Esophagus squamous epithelium (tissue), 5 donors: ENCODE results near the gene ARRDC3. TPM values are rescaled to one million over a fixed set of nuclear protein-coding genes. Genes with fewer than 3 reads are reported as not detected.
"Not testable (repeated sequence)": the region's sequence is repeated elsewhere in the genome, so short reads cannot be mapped to it uniquely, and the experiment has no call there.

Source experiments
- DNase-seq: peaks from one replicate; lab custom pipeline; 2025; lab: John Stamatoyannopoulos, UW
- H3K27ac ChIP-seq, 4 donors: fragments of 200-600 bp; sonication (generic); one replicate each; pipeline ENCODE4 v1.5.1; 2016 to 2019; ENCODE audit warnings: mild to moderate bottlenecking in 1 of 4
- H3K27me3 ChIP-seq, 4 donors: fragments of 200-600 bp; sonication (generic); 1 replicate in 3 of 4; 2 replicates in 1 of 4; pipeline versions ENCODE4 v1.5.1 to v1.6.0; 2017 to 2021; ENCODE audit warnings: antibody characterized with exemption in 1 of 4
- H3K36me3 ChIP-seq, 3 donors: fragments of 200-600 bp; sonication (generic); one replicate each; pipeline ENCODE4 v1.5.1; 2016 to 2019
- H3K4me1 ChIP-seq, 3 donors: fragments of 200-600 bp; sonication (generic); one replicate each; pipeline ENCODE4 v1.5.1; 2017 to 2019
- H3K4me3 ChIP-seq, 4 donors: fragments of 200-600 bp; sonication (generic); 1 replicate in 3 of 4; 2 replicates in 1 of 4; pipeline ENCODE4 v1.5.1; 2016 to 2019; ENCODE audit warnings: mild to moderate bottlenecking in 2 of 4, moderate library complexity in 1 of 4
- H3K9me3 ChIP-seq, 3 donors: fragments of 200-600 bp; sonication (generic); one replicate each; pipeline ENCODE4 v1.5.1; 2016 to 2019
- POLR2A ChIP-seq, 4 donors: fragments of 450-650 bp; IDR thresholded peaks; one replicate each; pipeline ENCODE4 v1.6.1; 2017; ENCODE audit warnings: antibody characterized with exemption in 4 of 4, mild to moderate bottlenecking in 4 of 4, moderate library complexity in 3 of 4
- WGBS, 2 donors: methylation state at CpG; one replicate each; pipeline ENCODE4 v1.1.5; 2018; 5-methylcytosine and 5-hydroxymethylcytosine counted together
- intact Hi-C: fragments of 100-400 bp; cut with DNase I; formaldehyde crosslinking; loops from one replicate; pipeline ENCODE4 v1.15.0; 2022
- total RNA-seq, 4 donors: library from RNA; depleted of rRNA; stranded (reverse); fragments of >200 nt; gene quantifications; one replicate each; pipeline ENCODE4 v1.1.0, GENCODE V29; 2016
- TF ChIP-seq, protein P1 (sequence below), 6 experiments: fragments of 450-650 bp in 4 of 6; fragments of 200-600 bp in 2 of 6; sonication (generic) in 2 of 6; IDR thresholded peaks; one replicate each; pipeline ENCODE4 v1.5.1; 2016 to 2019; ENCODE audit warnings: antibody characterized with exemption in 6 of 6, mild to moderate bottlenecking in 4 of 6, moderate library complexity in 4 of 6
- donor health status: DM: yes; HTN: yes; CAD: no.

ARRDC3 gene
- total RNA-seq, 4 donors from 2014 or later = 35.4 to 64.8 (median 54.7) TPM

DNA sequence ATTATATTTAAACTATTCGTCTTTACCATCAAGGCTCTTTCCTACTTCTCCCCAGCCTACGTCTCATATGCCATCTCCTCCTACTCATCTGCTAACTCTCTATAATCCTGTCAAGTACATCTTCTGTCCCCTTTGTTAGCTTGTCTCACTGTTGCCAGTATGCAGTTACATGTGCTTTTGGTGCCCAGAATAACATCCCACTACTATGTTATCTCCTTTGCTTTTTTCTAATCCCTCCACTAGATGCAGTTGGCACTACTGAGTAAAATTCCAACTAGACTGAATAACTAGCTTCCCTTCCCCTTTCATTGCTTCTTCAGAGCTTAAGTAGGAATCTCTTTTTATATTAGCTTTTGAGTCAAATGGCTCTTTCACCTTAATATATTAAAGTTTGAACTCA, 3.0 kb upstream of the ARRDC3 start:
- no peak for DNase-seq
- WGBS, 2 donors = 67 to 78% methylated on average over 2 of the region's 2 CpGs
- intact Hi-C loops = loop anchor here (5.0 to 10.0 kb wide), 3 partner anchors 159 to 451 kb away; no protein-coding TSS in a partner anchor
- Histone ChIP-seq H3K36me3 (no peaks in the 10 kb centered on the region), H3K27me3 (no peaks in the 10 kb centered on the region), H3K4me3 (no peak overlapping the region), H3K9me3 (no peaks in the 10 kb centered on the region), H3K27ac (no peak overlapping the region), H3K4me1 (peaks cover 8 to 15% (median 8%) of the 10 kb centered on the region in 3 donors)
- TF ChIP-seq, protein P1, sequence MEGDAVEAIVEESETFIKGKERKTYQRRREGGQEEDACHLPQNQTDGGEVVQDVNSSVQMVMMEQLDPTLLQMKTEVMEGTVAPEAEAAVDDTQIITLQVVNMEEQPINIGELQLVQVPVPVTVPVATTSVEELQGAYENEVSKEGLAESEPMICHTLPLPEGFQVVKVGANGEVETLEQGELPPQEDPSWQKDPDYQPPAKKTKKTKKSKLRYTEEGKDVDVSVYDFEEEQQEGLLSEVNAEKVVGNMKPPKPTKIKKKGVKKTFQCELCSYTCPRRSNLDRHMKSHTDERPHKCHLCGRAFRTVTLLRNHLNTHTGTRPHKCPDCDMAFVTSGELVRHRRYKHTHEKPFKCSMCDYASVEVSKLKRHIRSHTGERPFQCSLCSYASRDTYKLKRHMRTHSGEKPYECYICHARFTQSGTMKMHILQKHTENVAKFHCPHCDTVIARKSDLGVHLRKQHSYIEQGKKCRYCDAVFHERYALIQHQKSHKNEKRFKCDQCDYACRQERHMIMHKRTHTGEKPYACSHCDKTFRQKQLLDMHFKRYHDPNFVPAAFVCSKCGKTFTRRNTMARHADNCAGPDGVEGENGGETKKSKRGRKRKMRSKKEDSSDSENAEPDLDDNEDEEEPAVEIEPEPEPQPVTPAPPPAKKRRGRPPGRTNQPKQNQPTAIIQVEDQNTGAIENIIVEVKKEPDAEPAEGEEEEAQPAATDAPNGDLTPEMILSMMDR (IDR thresholded peaks at IDR 0.05) = no peak
- no peak for TF ChIP-seq POLR2A (IDR thresholded peaks at IDR 0.05)

- DNase-seq, H3K9me3 ChIP-seq, H3K4me3 ChIP-seq, H3K27me3 ChIP-seq, H3K36me3 ChIP-seq, H3K27ac ChIP-seq: not testable (repeated sequence)
- H3K4me1 ChIP-seq = peaks cover 8 to 15% (median 8%) of the 10 kb centered on the region in 3 donors
- 89 to 95% methylated on average over 7 to 11 of the region's 11 CpGs for WGBS, 2 donors
- intact Hi-C loops = loop anchor here (5.0 to 10.0 kb wide), 3 partner anchors 158 to 451 kb away; no protein-coding TSS in a partner anchor
Measured at GRCh38 chr5:91385596-91385995, 2.5 kb upstream of the ARRDC3 start.

DNA sequence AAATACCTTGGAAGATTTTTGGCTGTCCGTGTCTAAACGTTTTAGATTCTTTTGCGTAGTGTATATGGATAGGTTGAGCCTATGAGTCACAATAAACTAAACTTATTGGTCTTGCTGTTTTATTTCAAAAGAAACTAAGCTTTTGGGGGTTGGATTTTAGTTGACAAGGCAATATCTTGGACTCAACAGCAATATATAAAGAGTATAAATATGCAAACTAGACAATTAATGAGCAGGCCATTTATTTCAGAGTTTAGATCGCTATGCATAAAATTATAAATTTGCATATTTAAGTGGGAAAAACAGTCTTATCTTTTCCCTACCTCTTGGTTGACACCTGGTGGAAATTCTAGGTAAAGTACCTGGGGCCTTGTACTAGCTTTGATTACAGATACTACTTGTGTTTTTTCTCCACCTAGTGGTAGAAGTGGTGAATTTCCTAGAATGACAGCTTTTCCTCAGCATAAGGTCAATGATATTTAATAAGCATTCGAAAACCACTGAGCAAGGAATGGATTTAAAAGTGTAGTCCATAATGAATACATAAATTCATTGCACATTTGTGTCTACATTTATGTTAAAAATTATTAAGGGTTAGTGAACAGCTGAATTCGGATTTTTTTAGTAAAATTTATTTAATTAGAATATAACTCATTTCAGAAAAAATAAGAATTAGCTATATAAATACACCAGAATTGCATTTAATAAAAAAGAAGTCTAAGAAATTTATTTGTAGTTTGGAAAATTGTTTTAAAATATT, 1.7 kb upstream of the ARRDC3 start:
- H3K4me1 ChIP-seq = peaks cover 8 to 15% (median 8%) of the 10 kb centered on the region in 3 donors
- DNase-seq = no peak
- peak overlapping the region; percentile 96 to 100 (median 98) for H3K27ac ChIP-seq
- H3K27me3 ChIP-seq = no peaks in the 10 kb centered on the region
- 7 to 10% methylated on average over 6 of the region's 6 CpGs for WGBS, 2 donors
- intact Hi-C loops = loop anchor here (5.0 to 10.0 kb wide), 3 partner anchors 158 to 450 kb away; no protein-coding TSS in a partner anchor
- no peaks in the 10 kb centered on the region for H3K9me3 ChIP-seq
- TF ChIP-seq POLR2A (IDR thresholded peaks at IDR 0.05) = no peak
- TF ChIP-seq, protein P1 (IDR thresholded peaks at IDR 0.05) = peak; percentile 90 to 100 (median 98)
- H3K36me3 ChIP-seq = no peaks in the 10 kb centered on the region
- peak overlapping the region; percentile 63 to 91 (median 78) for H3K4me3 ChIP-seq

DNA sequence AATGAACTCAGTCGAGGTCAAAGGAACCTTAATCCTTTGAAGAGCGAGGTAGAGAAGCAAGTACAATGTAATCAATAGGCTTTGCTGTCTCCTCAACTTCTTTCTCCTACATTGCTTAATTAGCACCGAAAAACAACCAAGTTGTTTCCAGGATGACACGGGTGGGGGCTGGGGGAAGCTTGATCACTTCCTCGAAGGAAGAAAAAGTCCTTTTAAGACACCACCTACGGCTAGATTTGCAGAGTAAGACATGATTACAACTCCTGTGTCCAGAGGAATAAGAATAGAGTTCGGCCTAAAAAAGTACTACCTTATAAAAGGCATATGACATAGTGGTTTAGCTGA, 811 bp upstream of the ARRDC3 start:
- Histone ChIP-seq H3K27me3 (no peaks in the 10 kb centered on the region), H3K4me3 (peak overlapping the region; percentile 63 to 91 (median 78)), H3K36me3 (no peaks in the 10 kb centered on the region), H3K27ac (peak overlapping the region; percentile 96 to 100 (median 98)), H3K4me1 (peaks cover 8 to 21% (median 8%) of the 10 kb centered on the region in 3 donors), H3K9me3 (no peaks in the 10 kb centered on the region)
- intact Hi-C loops = loop anchor here (10.0 kb wide), 1 partner anchor 449 kb away; no protein-coding TSS in a partner anchor
- DNase-seq = no peak
- TF ChIP-seq POLR2A (IDR thresholded peaks at IDR 0.05) = no peak
- TF ChIP-seq, protein P1 (IDR thresholded peaks at IDR 0.05) = no peak
- 1 to 4% methylated on average over 7 of the region's 7 CpGs for WGBS, 2 donors

DNA sequence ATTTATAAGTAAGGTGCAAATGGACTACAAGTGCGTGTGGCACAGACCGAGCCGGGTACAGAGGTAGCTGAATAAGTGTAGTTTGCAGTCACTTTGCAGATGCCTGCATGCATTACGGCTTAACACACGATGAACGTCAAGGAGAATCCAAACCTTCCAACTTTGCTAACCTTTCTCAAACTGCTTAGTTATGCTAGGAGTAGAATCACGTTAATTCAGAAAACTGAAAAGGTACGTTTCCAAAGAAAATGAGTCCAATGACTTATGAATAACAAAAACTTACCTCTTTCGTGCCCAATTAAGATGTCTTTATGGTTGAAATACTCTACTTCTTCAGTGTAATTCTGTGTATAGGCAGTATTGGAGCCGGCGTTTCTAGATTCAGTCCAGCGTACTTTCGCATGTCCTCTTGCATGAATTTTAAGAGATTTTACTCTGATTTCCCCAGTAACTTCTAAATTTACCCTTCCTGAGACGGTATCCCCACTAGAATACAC, 539 bp downstream of the ARRDC3 start:
- TF ChIP-seq, protein P1 (IDR thresholded peaks at IDR 0.05) = no peak
- no peak for TF ChIP-seq POLR2A (IDR thresholded peaks at IDR 0.05)
- H3K4me3 ChIP-seq = peak overlapping the region; percentile 63 to 91 (median 78)
- H3K4me1 ChIP-seq = peaks cover 12 to 34% (median 18%) of the 10 kb centered on the region in 3 donors
- intact Hi-C loops = loop anchor here (10.0 kb wide), 1 partner anchor 448 kb away; no protein-coding TSS in a partner anchor
- peaks cover 0 to 9% (median 0%) of the 10 kb centered on the region in 3 donors for H3K36me3 ChIP-seq
- no peaks in the 10 kb centered on the region for H3K27me3 ChIP-seq
- 0 to 1% methylated on average over 14 of the region's 14 CpGs for WGBS, 2 donors
- H3K27ac ChIP-seq = peak overlapping the region; percentile 96 to 100 (median 98)
- H3K9me3 ChIP-seq = no peaks in the 10 kb centered on the region
- no peak for DNase-seq
